ENCODE results near the gene ELF3. TPM values are rescaled to one million over a fixed set of nuclear protein-coding genes. Genes with fewer than 3 reads are reported as not detected.

The ELF3 gene
- total and polyA plus RNA-seq, 2 of the 4 experiments (the other 2 are of a cell fraction) = under 0.01 to 0.38 TPM

- Histone ChIP-seq H2AK5ac (ENCODE audit: low read depth, low read length) (peak overlapping the region; percentile 78), H3K36me3 (ENCODE audit: control insufficient read depth, insufficient read depth, low read length) (no peaks in the 10 kb centered on the region), H3K56ac (ENCODE audit: extremely low read depth, insufficient read depth, low read length) (no peak overlapping the region), H3K27me3 (ENCODE audit: control insufficient read depth, insufficient read depth, low read length) (peaks cover 2% of the 10 kb centered on the region; the same call in 1 of the 2 replicates), H3K14ac (replicated peaks; ENCODE audit: low read depth, low read length) (peak overlapping the region; percentile 30; the same call in 1 of the 2 replicates), H3K4me3 (ENCODE audit: insufficient read depth, low read depth, low read length) (no peak overlapping the region), H2AK9ac (replicated peaks; ENCODE audit: low read depth, low read length, poor library complexity) (no peak overlapping the region), H2BK5ac (ENCODE audit: low read depth, low read length, poor library complexity, severe bottlenecking) (no peak overlapping the region), H3K18ac (ENCODE audit: low read depth, low read length) (no peak overlapping the region), H4K20me1 (ENCODE audit: insufficient read depth, low read length) (no peaks in the 10 kb centered on the region), H3K27ac (ENCODE audit: insufficient read depth, low read length) (no peak overlapping the region), H2BK15ac (ENCODE audit: low read depth, low read length) (peak overlapping the region; percentile 66; the same call in 1 of the 3 replicates), H3K4ac (ENCODE audit: low read depth, low read length) (peak overlapping the region; percentile 41), H4K5ac (ENCODE audit: low read depth, low read length) (no peak overlapping the region), H2BK20ac (ENCODE audit: low read depth, low read length) (peak overlapping the region; percentile 59; the same call in 1 of the 2 replicates), H3K9me3 (ENCODE audit: control insufficient read depth, insufficient read depth, low read length) (no peaks in the 10 kb centered on the region), H3K79me1 (ENCODE audit: low read depth in 1 of 2, low read length in 2 of 2) (no peaks in the 10 kb centered on the region), H4K91ac (ENCODE audit: insufficient read depth, low read depth, low read length) (no peak overlapping the region; the same call in none of the 2 replicates), H3K9ac (ENCODE audit: low read depth, low read length) (no peak overlapping the region), H3K23ac (ENCODE audit: low read depth, low read length) (no peak overlapping the region), H3K4me2 (ENCODE audit: low read depth, low read length) (no peak overlapping the region), H4K8ac (ENCODE audit: low read depth in 2 of 2, low read length in 2 of 2) (peak overlapping the region in 1 of 2 experiments; percentile 19; a peak in 1 of 4 replicates), H3K4me1 (ENCODE audit: control insufficient read depth, insufficient read depth, low read length) (peaks cover 2% of the 10 kb centered on the region; the same call in 1 of the 2 replicates), H3K9me1 (ENCODE audit: insufficient read depth, low read length) (peaks cover 7% of the 10 kb centered on the region; the same call in 1 of the 2 replicates), H2BK120ac (ENCODE audit: low read depth, low read length) (peak overlapping the region; percentile 38; the same call in 1 of the 2 replicates), H2AFZ (replicated peaks; ENCODE audit: low read length, poor library complexity) (peak overlapping the region; percentile 65)
- ChIA-PET CTCF (no interaction called here), POLR2A (ENCODE audit: unreplicated experiment) (no interaction called here)
- intact Hi-C loops (cut with micrococcal nuclease) = no loop called here
- in situ Hi-C loops (cut with MboI; ENCODE audit: low sequenced_read_pairs) = no loop called here
- ATAC-seq (ENCODE audit: low read depth) (peak; percentile 76), DNase-seq (peak; percentile 35)
- TF ChIP-seq POLR2A (IDR thresholded peaks at IDR 0.05; ENCODE audit: low read depth, low read length) = no peak
- WGBS, 2 experiments (ENCODE audit: extremely low coverage in 2 of 2, insufficient read length in 1 of 2) = no CpG with 5 or more reads among the region's 3 CpGs
- dilution Hi-C loops (cut with HindIII; ENCODE audit: low sequenced_read_pairs, unreplicated experiment) = no loop called here
- BruUV-seq (replicated peaks) = no TSS peak
Measured at GRCh38 chr1:202058001-202058908, 47.9 kb downstream of the ELF3 start.
